HG03378 (cell line): ENCODE results near the gene ARMC5.
"Not testable (repeated sequence)": the region's sequence is repeated elsewhere in the genome, so short reads cannot be mapped to it uniquely, and the experiment has no call there.

Experiments
- ATAC-seq: cut with Tn5 transposase; IDR thresholded peaks from one replicate; pipeline ENCODE4 v1.9.1; 2021; ENCODE audit warnings: mild to moderate bottlenecking, moderate library complexity; ENCODE audit not compliant: unreplicated experiment

ARMC5 gene

GRCh38 chr16:31430380-31431052 is 28.8 kb upstream of the ARMC5 start:
- no peak for ATAC-seq

DNA sequence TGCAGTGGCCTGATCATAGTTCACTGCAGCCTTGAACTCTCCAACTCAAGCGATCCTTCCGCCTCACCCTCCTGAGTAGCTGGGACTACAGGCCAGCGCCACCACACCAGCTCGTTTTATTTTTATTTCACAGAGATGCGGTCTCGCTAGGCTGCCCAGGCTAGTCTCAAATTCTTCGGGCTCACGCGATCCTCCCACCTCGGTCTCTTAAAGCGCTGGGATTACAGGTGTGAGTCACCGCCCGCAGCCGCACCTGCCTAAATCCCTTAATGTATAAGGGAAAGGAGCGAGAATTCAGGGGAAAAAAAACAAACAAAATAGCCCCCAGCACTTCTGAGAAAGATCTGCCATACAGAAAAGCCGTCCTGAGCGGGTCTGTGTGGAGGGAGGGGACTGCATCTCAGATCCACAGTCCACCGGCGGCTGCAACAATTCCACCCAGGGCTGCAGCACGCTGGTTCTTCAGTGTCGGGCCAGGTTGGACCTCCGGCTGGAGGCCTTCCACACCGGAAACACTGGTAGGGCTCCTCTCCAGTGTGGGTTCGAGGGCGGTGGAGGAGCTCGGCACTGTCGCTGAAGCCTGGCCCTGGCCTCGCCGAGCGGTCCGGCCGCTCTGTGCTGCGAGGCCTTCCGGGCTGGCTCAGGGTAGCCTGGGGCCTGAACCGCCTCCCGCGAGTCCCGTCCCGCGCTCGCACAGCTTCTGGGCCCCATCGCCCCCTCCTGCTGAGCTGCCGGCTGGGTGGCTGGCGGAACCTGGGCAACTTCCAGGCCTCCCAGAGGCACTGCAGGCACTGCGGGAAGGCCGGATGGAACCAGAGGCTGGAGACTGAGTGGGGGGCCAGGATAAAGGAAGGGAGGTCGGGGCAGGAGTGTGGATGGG is 23.7 kb upstream of the ARMC5 start:
- no peak for ATAC-seq

- ATAC-seq = no peak
Measured at GRCh38 chr16:31436221-31437045, 22.9 kb upstream of the ARMC5 start.

DNA sequence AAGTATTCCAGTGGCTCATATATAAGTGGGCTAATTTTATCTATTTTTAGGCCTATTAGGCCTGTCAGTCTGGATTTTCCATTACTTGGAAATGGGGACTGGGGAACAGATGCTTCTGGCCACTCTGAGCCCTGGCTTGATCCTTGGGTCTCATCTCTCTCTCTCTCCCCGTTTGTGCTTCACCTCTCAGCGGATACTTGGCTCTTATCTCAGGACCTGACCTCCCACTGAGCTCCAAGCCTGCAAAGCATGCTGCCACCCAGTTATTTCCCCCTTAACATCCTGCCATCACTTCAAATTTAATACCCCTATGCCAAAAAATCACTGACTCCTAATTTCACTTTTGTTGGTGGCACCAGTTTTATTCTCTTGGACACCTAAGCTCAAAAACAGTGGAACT is 20.9 kb upstream of the ARMC5 start:
- ATAC-seq = no peak

DNA sequence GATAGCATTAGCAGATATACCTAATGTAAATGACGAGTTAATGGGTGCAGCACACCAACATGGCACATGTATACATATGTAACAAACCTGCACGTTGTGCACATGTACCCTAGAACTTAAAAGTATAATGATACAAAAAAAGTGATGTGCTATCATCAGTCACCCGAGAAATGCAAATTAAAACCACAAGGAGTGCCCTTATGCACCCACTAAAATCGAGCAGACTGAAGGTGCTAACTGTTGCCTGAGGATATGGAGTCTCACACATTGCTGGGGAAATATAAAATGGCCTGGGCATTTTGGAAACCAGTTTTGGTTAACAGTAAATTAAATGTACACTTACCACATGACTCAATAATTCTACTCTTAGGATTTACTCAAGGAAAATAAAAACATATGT is 20.3 kb upstream of the ARMC5 start:
- not testable (repeated sequence) for ATAC-seq

- no peak for ATAC-seq
Measured at GRCh38 chr16:31439519-31439918, 19.8 kb upstream of the ARMC5 start.

GRCh38 chr16:31440516-31441184 is 18.7 kb upstream of the ARMC5 start:
- no peak for ATAC-seq

DNA sequence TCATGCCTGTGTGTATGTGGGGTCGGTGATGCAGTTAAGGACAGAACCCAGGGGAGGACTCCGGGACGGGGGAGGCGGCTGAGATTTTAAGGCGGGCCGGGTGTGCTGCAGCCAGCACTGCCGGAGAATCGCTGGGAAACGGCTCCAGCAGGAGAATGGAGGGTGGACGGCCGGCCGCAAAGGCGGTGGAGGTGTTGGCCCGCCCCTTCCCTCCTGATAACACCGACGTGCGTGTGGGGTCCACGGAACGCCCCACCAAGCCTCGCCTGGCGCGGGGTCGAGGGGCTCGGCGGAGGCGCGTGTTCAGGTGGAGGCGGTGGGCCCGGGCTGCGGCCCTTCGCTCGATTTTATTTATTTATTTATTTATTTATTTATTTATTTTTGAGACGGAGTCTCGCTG is 17.3 kb upstream of the ARMC5 start:
- ATAC-seq = no peak

- ATAC-seq = not testable (repeated sequence)
Measured at GRCh38 chr16:31445931-31446330, 13.4 kb upstream of the ARMC5 start.

DNA sequence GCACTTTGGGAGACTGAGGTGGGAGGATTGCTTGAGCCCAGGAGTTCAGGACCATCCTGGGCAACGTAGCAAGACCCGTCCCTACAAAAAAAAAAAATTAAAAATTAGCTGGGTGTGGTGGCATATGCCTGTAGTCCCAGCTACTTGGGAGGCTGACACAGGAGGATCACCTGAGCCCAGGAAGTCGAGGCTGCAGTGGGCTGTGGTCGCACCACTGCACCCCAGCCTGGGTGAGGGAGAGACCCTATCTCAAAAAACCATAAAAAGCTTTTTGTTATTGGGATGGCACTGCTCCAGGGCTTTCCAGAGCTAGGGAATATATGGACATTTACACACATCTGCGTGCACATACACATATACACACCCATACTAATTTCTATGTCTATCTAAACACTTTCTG is 8.1 kb upstream of the ARMC5 start:
- no peak for ATAC-seq

- no peak for ATAC-seq
Measured at GRCh38 chr16:31451681-31452351, 7.5 kb upstream of the ARMC5 start.

DNA sequence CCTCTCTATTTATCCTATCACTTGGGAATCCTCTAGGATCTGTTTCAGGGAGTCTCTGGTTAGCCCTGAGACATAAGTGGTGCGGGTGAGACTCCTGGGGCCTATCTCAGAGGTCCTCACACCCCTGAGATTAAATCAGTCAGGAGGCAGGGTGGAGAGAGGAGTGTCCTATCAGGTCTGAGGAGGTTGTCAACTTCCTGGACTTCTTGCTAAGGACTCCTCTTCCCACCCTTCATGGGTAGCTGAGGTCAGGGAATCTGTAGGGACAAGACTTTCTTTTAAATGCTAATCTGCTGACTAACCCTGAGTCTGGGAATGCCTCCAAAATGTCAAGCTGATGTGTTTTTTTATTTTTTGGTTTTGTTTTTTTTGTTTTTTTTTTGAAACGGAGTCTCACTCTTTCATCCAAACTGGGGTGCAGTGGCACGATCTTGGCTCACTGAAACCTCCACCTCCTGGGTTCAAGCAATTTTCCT is 6.6 kb upstream of the ARMC5 start:
- no peak for ATAC-seq

DNA sequence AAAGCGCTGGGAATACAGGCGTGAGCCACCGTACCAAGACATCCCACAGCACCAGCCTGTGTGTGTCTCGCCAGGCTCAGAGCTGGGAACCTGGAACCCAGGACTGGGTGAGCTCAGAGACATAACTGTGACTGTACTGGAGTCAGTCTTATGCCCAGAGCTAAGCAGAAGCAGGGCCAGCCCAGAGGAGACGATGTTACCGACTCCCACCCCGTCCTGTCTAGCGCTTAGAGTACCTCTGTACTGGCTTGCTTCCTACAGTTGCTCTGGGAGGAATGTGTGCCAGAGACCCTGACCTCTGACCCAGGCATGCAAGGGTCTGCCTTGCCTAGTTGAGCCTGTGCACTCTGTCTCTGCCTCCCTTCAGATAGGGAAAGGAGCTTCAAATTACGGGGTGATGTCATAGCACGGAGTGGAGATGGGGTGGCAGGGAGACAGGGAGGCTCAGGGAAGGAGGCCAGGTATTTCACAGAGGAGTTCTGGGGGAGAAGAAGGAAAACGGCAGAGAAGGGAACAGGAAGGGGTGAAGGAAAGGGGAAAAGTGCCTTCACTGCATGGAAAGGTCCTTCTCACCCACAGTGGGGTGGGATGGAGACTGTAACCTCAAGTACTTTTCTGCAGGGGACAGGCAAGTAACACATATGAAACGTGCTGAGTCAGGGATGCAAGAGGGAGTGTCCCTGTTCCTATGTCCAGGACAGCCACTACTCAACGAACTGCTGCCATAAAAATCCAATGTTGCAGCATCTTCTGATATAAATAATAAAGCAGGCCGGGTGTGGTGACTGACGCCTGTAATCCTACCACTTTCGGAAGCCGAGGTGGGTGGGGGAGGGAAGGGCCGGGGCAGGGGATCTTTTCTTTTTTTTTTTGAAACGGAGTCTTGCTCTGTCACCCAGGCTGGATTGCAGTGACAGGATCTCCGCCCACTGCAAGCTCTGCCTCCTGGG is 5.8 kb upstream of the ARMC5 start:
- no peak for ATAC-seq

GRCh38 chr16:31455601-31456314 is 3.5 kb upstream of the ARMC5 start:
- no peak for ATAC-seq

- no peak for ATAC-seq
Measured at GRCh38 chr16:31456988-31457360, 2.3 kb upstream of the ARMC5 start.

DNA sequence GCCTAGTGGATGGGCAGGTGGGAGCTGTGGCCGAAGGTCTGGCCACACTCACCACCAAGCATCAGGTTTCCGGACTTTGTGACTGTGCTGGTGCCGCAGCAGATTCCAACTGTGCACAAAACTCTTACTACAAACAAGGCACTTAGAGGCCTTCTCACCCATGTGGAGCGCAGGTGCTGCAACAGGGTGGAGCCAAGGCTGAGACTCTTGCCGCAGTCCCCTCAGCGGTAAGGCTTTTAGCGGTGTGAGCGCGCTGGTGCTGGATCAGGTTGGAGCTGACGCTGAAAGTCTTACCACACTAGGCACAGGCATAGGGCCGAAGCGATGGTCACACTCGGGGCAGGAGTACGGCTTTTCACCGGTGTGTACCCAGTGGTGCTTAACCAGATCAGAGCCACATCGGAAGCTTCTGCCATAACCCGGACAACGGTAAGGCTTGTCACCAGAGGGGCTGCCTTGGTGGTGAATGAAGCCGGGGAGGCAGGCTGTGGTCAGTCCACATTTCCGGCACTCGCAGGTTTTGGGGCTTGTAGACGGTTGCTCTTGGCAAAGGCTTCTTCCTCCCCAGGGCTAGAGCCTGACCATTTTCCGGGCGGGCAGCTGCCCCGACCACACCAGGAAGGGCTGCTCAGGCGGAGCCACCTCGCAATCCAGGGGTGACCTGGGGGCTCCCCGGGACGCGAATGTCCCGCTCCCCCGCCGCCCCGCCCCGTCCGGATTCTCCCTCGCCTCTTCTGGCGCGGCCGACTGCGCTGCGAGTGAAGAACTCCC is 1.0 kb upstream of the ARMC5 start:
- ATAC-seq = peak; percentile 4

GRCh38 chr16:31459687-31460581 is 633 bp downstream of the ARMC5 start:
- peak; percentile 57 for ATAC-seq
